Ovary (tissue), 9 donors: ENCODE results near the gene KISS1. TPM values are rescaled to one million over a fixed set of nuclear protein-coding genes. Genes with fewer than 3 reads are reported as not detected.

Experiments used
- DNase-seq, 5 donors: peaks; one replicate each; pipeline ENCODE4 v3.0.0-alpha.2; 2019 to 2020
- H3K27ac ChIP-seq, 2 donors: fragments of 200-600 bp; one replicate each; pipeline versions ENCODE4 v1.5.1 to v1.8.0; 2019 to 2022
- H3K27me3 ChIP-seq: fragments of 200-600 bp; one replicate; pipeline ENCODE4 v1.8.0; 2022
- H3K36me3 ChIP-seq: fragments of 200-600 bp; sonication (generic); one replicate; pipeline ENCODE4 v1.5.1; 2019
- H3K4me1 ChIP-seq: one replicate; pipeline ENCODE4 v1.8.1; 2013; ENCODE audit warnings: mild to moderate bottlenecking, moderate library complexity; ENCODE audit not compliant: insufficient read depth
- H3K4me3 ChIP-seq: fragments of 200-600 bp; sonication (generic); one replicate; pipeline ENCODE4 v1.5.1; 2017
- H3K9me3 ChIP-seq, 2 donors: fragments of 200-600 bp in 1 of 2; sonication (generic) in 1 of 2; one replicate each; pipeline versions ENCODE4 v1.5.1 to v1.8.1; 2013 to 2019; ENCODE audit warnings: mild to moderate bottlenecking in 1 of 2, moderate library complexity in 1 of 2
- CTCF ChIP-seq, 3 donors: fragments of 450-650 bp in 2 of 3; fragments of 200-600 bp in 1 of 3; IDR thresholded peaks; one replicate each; pipeline versions ENCODE4 v1.5.1 to v1.8.0; 2016 to 2022; ENCODE audit warnings: antibody characterized with exemption in 3 of 3, mild to moderate bottlenecking in 1 of 3
- EP300 ChIP-seq: sonication (generic); formaldehyde crosslinking; IDR thresholded peaks from one replicate; pipeline ENCODE4 v1.6.1; 2017; ENCODE audit warnings: antibody characterized with exemption
- POLR2A ChIP-seq: fragments of 450-650 bp; IDR thresholded peaks from one replicate; pipeline ENCODE4 v1.6.1; 2017; ENCODE audit warnings: antibody characterized with exemption, mild to moderate bottlenecking, moderate library complexity
- WGBS, 3 donors: extraction: QIAGEN DNeasy Blood & Tissue Kit in 1 of 3; methylation state at CpG; one replicate each; pipeline versions ENCODE4 v1.1.5 to v1.1.7; 2013 to 2017; 5-methylcytosine and 5-hydroxymethylcytosine counted together
- intact Hi-C, 4 donors: fragments of 100-400 bp; cut with DNase I; formaldehyde crosslinking; loops; one replicate each; pipeline versions ENCODE4 v1.11.0 to v1.15.1; 2022 to 2023
- polyA plus RNA-seq, 2 donors: library from polyadenylated mRNA; stranded (reverse); fragments of 200-250 nt in 1 of 2; fragments of 350-450 nt in 1 of 2; fragmentation: Illumina TruSeq in 1 of 2; extraction: RNeasy Lipid Tissue Mini Kit (QIAGEN cat#74804) in 1 of 2; gene quantifications; one replicate each; pipeline ENCODE4 v1.2.3, GENCODE V29; 2013 to 2014
- total RNA-seq, 7 donors: library from RNA; depleted of rRNA in 2 of 7; stranded (reverse); fragments of >200 nt in 2 of 7; fragmentation: NEBNext Ultra II Directional in 3 of 7; extraction: Animal tissue kit (Norgen Biotek cat#: 25700) in 3 of 7; gene quantifications; one replicate each; pipeline versions ENCODE4 v1.1.0 to v1.2.4, GENCODE V29; 2016 to 2023
- donor health status: DM: no; HTN: no; CAD: no; lungs with moderate emphysema.
- donor health status: DM: no; HTN: no; CAD: no.
- donor health status: Bipolar disorder and iron deficiency.
- donor health status: DM: yes; HTN: yes; CAD: no.
- donor health status: DM: no; HTN: no; CAD: no.
- donor health status: DM: yes; HTN: yes; CAD: no.

KISS1 gene
- total and polyA plus RNA-seq, 9 donors: 0.35 TPM; not detected in 8

- WGBS, 3 donors: 27 to 41% (median 38%) methylated on average over 6 of the region's 6 CpGs
- intact Hi-C loops: no loop called here
These were observed 16.2 kb downstream of the KISS1 start for GRCh38 chr1:204180133-204180532.

GRCh38 chr1:204178487-204179281 lies 17.6 kb downstream of the KISS1 start:
- intact Hi-C loops: no loop called here
- Histone ChIP-seq H3K27me3 (no peaks in the 10 kb centered on the region), H3K4me1 (no peaks in the 10 kb centered on the region), H3K4me3 (no peak overlapping the region), H3K9me3 (no peaks in the 10 kb centered on the region), H3K27ac (no peak overlapping the region), H3K36me3 (no peaks in the 10 kb centered on the region)
- 87 to 95% (median 91%) methylated on average over 7 of the region's 7 CpGs for WGBS, 3 donors
- no peak for TF ChIP-seq CTCF (IDR thresholded peaks at IDR 0.05)
- TF ChIP-seq EP300: no peak
- no peak for TF ChIP-seq POLR2A
- peak in 1 of 5 donors; percentile 10 for DNase-seq

More at GRCh38 chr1:204180133-204180532, 16.2 kb downstream of the KISS1 start:
- TF ChIP-seq POLR2A: no peak
- no peak for TF ChIP-seq CTCF (IDR thresholded peaks at IDR 0.05)
- TF ChIP-seq EP300: no peak
- no peaks in the 10 kb centered on the region for H3K9me3 ChIP-seq
- H3K27me3 ChIP-seq: no peaks in the 10 kb centered on the region
- peak in 1 of 5 donors; percentile 13 for DNase-seq
- no peak overlapping the region for H3K27ac ChIP-seq
- H3K4me3 ChIP-seq: no peak overlapping the region
- no peaks in the 10 kb centered on the region for H3K36me3 ChIP-seq
- H3K4me1 ChIP-seq: no peaks in the 10 kb centered on the region

DNA sequence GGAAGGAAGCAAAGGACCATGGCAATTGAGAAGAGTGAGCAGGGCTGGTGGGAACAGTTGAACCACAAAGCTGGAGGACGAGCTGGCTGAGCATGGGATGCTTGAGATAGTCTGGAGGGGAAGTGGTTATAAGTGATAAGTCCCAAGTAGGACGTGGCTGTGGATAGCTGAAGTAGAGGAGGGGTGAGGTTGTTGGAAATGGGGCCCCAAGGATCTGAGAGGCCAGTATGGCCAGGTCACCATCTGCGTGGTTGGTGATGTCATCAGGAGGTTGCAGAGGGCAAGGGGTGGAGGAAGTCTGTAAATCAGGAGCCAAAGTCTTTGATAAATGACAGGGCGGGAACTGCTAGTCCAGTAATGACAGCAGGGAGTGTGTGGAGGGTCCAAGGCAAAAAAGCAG lies 19.2 kb downstream of the KISS1 start:
- no peaks in the 10 kb centered on the region for H3K9me3 ChIP-seq
- no peaks in the 10 kb centered on the region for H3K4me1 ChIP-seq
- H3K27me3 ChIP-seq: no peaks in the 10 kb centered on the region
- 50 to 52% (median 50%) methylated on average over 4 of the region's 4 CpGs for WGBS, 3 donors
- no peak overlapping the region for H3K27ac ChIP-seq
- intact Hi-C loops: no loop called here
- TF ChIP-seq EP300: no peak
- TF ChIP-seq CTCF (IDR thresholded peaks at IDR 0.05): no peak
- no peak for TF ChIP-seq POLR2A
- H3K4me3 ChIP-seq: no peak overlapping the region
- DNase-seq: peak in 1 of 5 donors; percentile 1
- no peaks in the 10 kb centered on the region for H3K36me3 ChIP-seq

DNA sequence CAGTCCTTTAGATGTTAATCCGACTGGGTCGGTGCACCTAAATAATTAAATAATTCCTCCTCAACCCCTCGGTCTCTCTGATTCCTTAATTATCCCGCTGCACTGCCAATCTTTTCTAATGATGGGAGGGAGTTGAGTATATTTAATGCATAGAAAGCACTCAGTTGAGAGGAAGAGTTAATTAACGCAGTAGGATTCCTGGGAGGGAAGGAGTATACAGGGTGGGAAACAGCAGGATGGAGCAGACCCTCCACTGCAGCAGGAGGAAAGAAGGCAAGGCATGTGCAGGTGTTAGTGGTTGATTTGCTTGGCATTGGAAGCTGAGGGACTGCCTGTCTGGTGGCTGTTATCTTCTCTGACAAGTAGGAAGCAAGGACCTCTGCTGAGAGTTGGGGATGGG lies 20.2 kb downstream of the KISS1 start:
- Histone ChIP-seq H3K9me3 (no peaks in the 10 kb centered on the region), H3K4me1 (no peaks in the 10 kb centered on the region), H3K27ac (no peak overlapping the region), H3K27me3 (no peaks in the 10 kb centered on the region), H3K36me3 (no peaks in the 10 kb centered on the region), H3K4me3 (no peak overlapping the region)
- WGBS, 3 donors: 43 to 54% (median 53%) methylated on average over 5 of the region's 5 CpGs
- intact Hi-C loops: no loop called here
- DNase-seq: peak in 1 of 5 donors; percentile 3
- no peak for TF ChIP-seq CTCF (IDR thresholded peaks at IDR 0.05)
- TF ChIP-seq EP300: no peak
- TF ChIP-seq POLR2A: no peak
